PC-9 (cell line): ENCODE measurements around the gene COX14. TPM values are rescaled to one million over a fixed set of nuclear protein-coding genes. Genes with fewer than 3 reads are reported as not detected.

Source experiments
- BruUV-seq: library from RNA; stranded (reverse); fragments of 400-500 nt; replicated peaks from 2 replicates; lab custom pipeline; 2021; lab: Mats Ljungman, UMichigan
- CTCF ChIA-PET: fragments of 300-600 bp; sonication (Branson Sonifier 250); formaldehyde crosslinking; loops from one replicate; lab custom pipeline; 2022; ENCODE audit warnings: antibody characterized with exemption; lab: Charles Lee
- POLR2A ChIA-PET: fragments of 300-600 bp; sonication (Branson Sonifier 250); formaldehyde crosslinking; loops from one replicate; lab custom pipeline; 2022; ENCODE audit warnings: antibody characterized with exemption; ENCODE audit not compliant: unreplicated experiment; lab: Charles Lee
- DNase-seq, 2 experiments: peaks; one replicate each; pipeline versions ENCODE4 v3.0.0 to v3.0.0-alpha.2; 2015 to 2022; ENCODE audit warnings: mixed read lengths in 1 of 2
- H2AFZ ChIP-seq: fragments of 200-600 bp; sonication (generic); 2 replicates; pipeline ENCODE4 v1.8.1; 2017; ENCODE audit warnings: antibody characterized with exemption
- H3F3A ChIP-seq: fragments of 200-600 bp; sonication (generic); 2 replicates; pipeline ENCODE4 v1.8.1; 2017; ENCODE audit warnings: antibody characterized with exemption, mild to moderate bottlenecking, low read depth; ENCODE audit not compliant: insufficient read depth
- H3K27ac ChIP-seq: fragments of 200-600 bp; sonication (generic); 2 replicates; pipeline ENCODE4 v1.6.1; 2016; ENCODE audit warnings: mixed run types
- H3K27me3 ChIP-seq: fragments of 200-600 bp; sonication (generic); 2 replicates; pipeline ENCODE4 v1.6.1; 2016; ENCODE audit warnings: low read depth, mixed run types; ENCODE audit not compliant: insufficient read depth
- H3K36me3 ChIP-seq: fragments of 200-600 bp; sonication (generic); 2 replicates; pipeline ENCODE4 v1.6.1; 2016; ENCODE audit warnings: low read depth, mixed run types
- H3K4me1 ChIP-seq: fragments of 200-600 bp; sonication (generic); replicated peaks from 2 replicates; pipeline ENCODE4 v1.6.1; 2016; ENCODE audit warnings: mixed run types; ENCODE audit not compliant: insufficient read depth
- H3K4me2 ChIP-seq: fragments of 200-600 bp; sonication (generic); 2 replicates; pipeline ENCODE4 v1.6.1; 2017; ENCODE audit warnings: mixed run types
- H3K4me3 ChIP-seq: fragments of 200-600 bp; sonication (generic); 2 replicates; pipeline ENCODE4 v1.6.1; 2016; ENCODE audit warnings: mixed run types
- H3K79me2 ChIP-seq: fragments of 200-600 bp; sonication (generic); 2 replicates; pipeline ENCODE4 v1.6.1; 2017; ENCODE audit warnings: low read depth, mixed run types
- H3K9me2 ChIP-seq: fragments of 200-600 bp; sonication (generic); 2 replicates; pipeline ENCODE4 v1.8.1; 2017; ENCODE audit warnings: mild to moderate bottlenecking; ENCODE audit not compliant: insufficient read depth
- H3K9me3 ChIP-seq: fragments of 200-600 bp; sonication (generic); 2 replicates; pipeline ENCODE4 v1.8.1; 2016; ENCODE audit warnings: low read depth; ENCODE audit not compliant: insufficient read depth
- H4K20me1 ChIP-seq: fragments of 200-600 bp; sonication (generic); 2 replicates; pipeline ENCODE4 v1.8.1; 2017; ENCODE audit not compliant: insufficient read depth
- CTCF ChIP-seq: fragments of 200-600 bp; sonication (generic); conservative IDR thresholded peaks from 2 replicates; pipeline ENCODE4 v1.6.1; 2017; ENCODE audit warnings: mixed run types, antibody characterized with exemption, mild to moderate bottlenecking, moderate library complexity
- EZH2 ChIP-seq: fragments of 200-600 bp; sonication (generic); IDR thresholded peaks from 2 replicates; pipeline ENCODE4 v1.8.0; 2017; ENCODE audit warnings: antibody characterized with exemption, low read depth
- intact Hi-C: fragments of 100-400 bp; cut with micrococcal nuclease; formaldehyde crosslinking; loops from one replicate; pipeline ENCODE4 v1.10.0; 2022; ENCODE audit not compliant: unreplicated experiment
- total RNA-seq: library from RNA; stranded (reverse); gene quantifications from 2 replicates; pipeline ENCODE4 v1.2.3, GENCODE V29; 2021

Gene COX14
- total RNA-seq, 1 experiment from 2014 or later, result 53.9 TPM

- Histone ChIP-seq H3K36me3 (peaks cover 3% of the 10 kb centered on the region), H3K4me1 (peaks cover 11% of the 10 kb centered on the region), H3F3A (peaks cover 4% of the 10 kb centered on the region; the same call in 1 of the 2 replicates), H3K79me2 (peaks cover 56% of the 10 kb centered on the region), H3K27me3 (no peaks in the 10 kb centered on the region), H2AFZ (no peak overlapping the region), H4K20me1 (peaks cover 38% of the 10 kb centered on the region), H3K9me3 (no peaks in the 10 kb centered on the region), H3K27ac (no peak overlapping the region), H3K4me3 (no peak overlapping the region), H3K4me2 (no peak overlapping the region), H3K9me2 (no peaks in the 10 kb centered on the region)
- CTCF ChIA-PET, result no interaction called here
- POLR2A ChIA-PET, result no interaction called here
- no TSS peak for BruUV-seq
- TF ChIP-seq EZH2, result no peak
- no peak for TF ChIP-seq CTCF
- intact Hi-C loops, result no loop called here
- no peak for DNase-seq
Observed at GRCh38 chr12:50117057-50117622, 5.1 kb downstream of the COX14 start.

GRCh38 chr12:50119387-50119786 is 7.4 kb downstream of the COX14 start:
- no peak for TF ChIP-seq EZH2
- no peak for TF ChIP-seq CTCF
- POLR2A ChIA-PET, result interaction anchor here (0.6 kb wide), 1 partner anchor 18 kb away, joined by 3 read pairs; no protein-coding TSS in a partner anchor
- CTCF ChIA-PET, result no interaction called here

GRCh38 chr12:50120521-50120920 is 8.5 kb downstream of the COX14 start:
- CTCF ChIA-PET, result interaction anchor here (0.6 kb wide), 1 partner anchor 53 kb away, joined by 4 read pairs; no protein-coding TSS in a partner anchor
- POLR2A ChIA-PET, result no interaction called here
- no TSS peak for BruUV-seq

More at GRCh38 chr12:50119387-50119786, 7.4 kb downstream of the COX14 start:
- Histone ChIP-seq H4K20me1 (peaks cover 32% of the 10 kb centered on the region), H3K27ac (no peak overlapping the region), H3K79me2 (peaks cover 33% of the 10 kb centered on the region), H3F3A (no peaks in the 10 kb centered on the region), H3K4me2 (no peak overlapping the region), H2AFZ (no peak overlapping the region), H3K27me3 (no peaks in the 10 kb centered on the region), H3K4me1 (peaks cover 2% of the 10 kb centered on the region), H3K36me3 (peaks cover 3% of the 10 kb centered on the region), H3K4me3 (no peak overlapping the region), H3K9me3 (no peaks in the 10 kb centered on the region), H3K9me2 (no peaks in the 10 kb centered on the region)
- BruUV-seq, result no TSS peak
- DNase-seq, result no peak
- intact Hi-C loops, result no loop called here

More at GRCh38 chr12:50120521-50120920, 8.5 kb downstream of the COX14 start:
- no peak overlapping the region for H3K27ac ChIP-seq
- H3K79me2 ChIP-seq, result peaks cover 24% of the 10 kb centered on the region
- no peaks in the 10 kb centered on the region for H3K9me2 ChIP-seq
- H4K20me1 ChIP-seq, result peaks cover 25% of the 10 kb centered on the region
- peaks cover 3% of the 10 kb centered on the region for H3K36me3 ChIP-seq
- TF ChIP-seq CTCF, result no peak
- TF ChIP-seq EZH2, result no peak
- H3K4me1 ChIP-seq, result no peaks in the 10 kb centered on the region
- H2AFZ ChIP-seq, result no peak overlapping the region
- no peaks in the 10 kb centered on the region for H3K27me3 ChIP-seq
- no peaks in the 10 kb centered on the region for H3F3A ChIP-seq
- no peaks in the 10 kb centered on the region for H3K9me3 ChIP-seq
- H3K4me2 ChIP-seq, result no peak overlapping the region
- H3K4me3 ChIP-seq, result no peak overlapping the region
- no peak for DNase-seq
- intact Hi-C loops, result no loop called here
